Endodermal cell (in vitro differentiated cells): ENCODE results near the gene FGF21. TPM values are rescaled to one million over a fixed set of nuclear protein-coding genes. Genes with fewer than 3 reads are reported as not detected.

Experiments used
- DNase-seq: peaks from one replicate; pipeline ENCODE4 v3.0.0-alpha.2; 2017
- H3K27ac ChIP-seq: 2 replicates; pipeline ENCODE4 v1.5.1; 2013; ENCODE audit warnings: mild to moderate bottlenecking, low read depth, low read length, moderate library complexity
- H3K27me3 ChIP-seq: 2 replicates; pipeline ENCODE4 v1.6.1; 2013; ENCODE audit warnings: mild to moderate bottlenecking, low read length, moderate library complexity; ENCODE audit not compliant: insufficient read depth, control insufficient read depth, poor library complexity, severe bottlenecking
- H3K36me3 ChIP-seq: 2 replicates; pipeline ENCODE4 v1.7.0; 2013; ENCODE audit warnings: mild to moderate bottlenecking, low read length, moderate library complexity; ENCODE audit not compliant: control insufficient read depth, insufficient read depth
- H3K4me1 ChIP-seq: one replicate; pipeline ENCODE4 v1.7.0; 2013; ENCODE audit warnings: low read length; ENCODE audit not compliant: control insufficient read depth, insufficient read depth
- H3K4me3 ChIP-seq: 2 replicates; pipeline ENCODE4 v1.5.1; 2013; ENCODE audit warnings: mild to moderate bottlenecking, low read length, moderate library complexity
- H3K9ac ChIP-seq: 2 replicates; pipeline ENCODE4 v1.6.1; 2013; ENCODE audit warnings: mild to moderate bottlenecking, low read length, moderate library complexity; ENCODE audit not compliant: poor library complexity, severe bottlenecking; ENCODE audit errors: extremely low read depth
- H3K9me3 ChIP-seq: 2 replicates; pipeline ENCODE4 v1.6.1; 2013; ENCODE audit warnings: mild to moderate bottlenecking, low read length, moderate library complexity; ENCODE audit not compliant: control insufficient read depth
- H3K27ac Mint-ChIP-seq: 2 replicates; pipeline ENCODE4 v1.8.0; 2020; ENCODE audit warnings: mixed read lengths
- H3K27me3 Mint-ChIP-seq: 2 replicates; pipeline ENCODE4 v1.8.0; 2021; ENCODE audit warnings: mild to moderate bottlenecking, mixed read lengths; ENCODE audit not compliant: insufficient read depth
- H3K36me3 Mint-ChIP-seq: 2 replicates; pipeline ENCODE4 v1.8.0; 2020; ENCODE audit warnings: low read depth, mixed read lengths
- H3K4me1 Mint-ChIP-seq: 2 replicates; pipeline ENCODE4 v1.8.0; 2020; ENCODE audit warnings: mixed read lengths
- H3K4me3 Mint-ChIP-seq: 2 replicates; pipeline ENCODE4 v1.8.0; 2020; ENCODE audit warnings: mild to moderate bottlenecking, moderate library complexity, mixed read lengths
- H3K9me3 Mint-ChIP-seq: 2 replicates; pipeline ENCODE4 v1.8.0; 2020; ENCODE audit warnings: mild to moderate bottlenecking, mixed read lengths
- CTCF ChIP-seq: fragments of 200-600 bp; sonication (generic); conservative IDR thresholded peaks from 2 replicates; pipeline ENCODE4 v1.5.0; 2021; ENCODE audit warnings: antibody characterized with exemption, mild to moderate bottlenecking
- WGBS, 2 experiments: methylation state at CpG; one replicate each; pipeline versions ENCODE4 v1.1.5 to v1.1.7; 2013; ENCODE audit warnings: missing lambda C conversion rate in 2 of 2, mixed read lengths in 1 of 2; ENCODE audit not compliant: insufficient coverage in 1 of 2, insufficient read length in 1 of 2; 5-methylcytosine and 5-hydroxymethylcytosine counted together
- total RNA-seq, 2 donors: library from RNA; stranded (reverse); fragmentation: NEBNext Ultra II Directional in 1 of 2; extraction: Animal tissue kit (Norgen Biotek cat#: 25700) in 1 of 2; gene quantifications; 2 replicates in 1 of 2; 3 replicates in 1 of 2; pipeline ENCODE4 v1.2.1, GENCODE V29; 2021

The FGF21 gene
- total RNA-seq, 2 donors from 2014 or later = not detected

DNA sequence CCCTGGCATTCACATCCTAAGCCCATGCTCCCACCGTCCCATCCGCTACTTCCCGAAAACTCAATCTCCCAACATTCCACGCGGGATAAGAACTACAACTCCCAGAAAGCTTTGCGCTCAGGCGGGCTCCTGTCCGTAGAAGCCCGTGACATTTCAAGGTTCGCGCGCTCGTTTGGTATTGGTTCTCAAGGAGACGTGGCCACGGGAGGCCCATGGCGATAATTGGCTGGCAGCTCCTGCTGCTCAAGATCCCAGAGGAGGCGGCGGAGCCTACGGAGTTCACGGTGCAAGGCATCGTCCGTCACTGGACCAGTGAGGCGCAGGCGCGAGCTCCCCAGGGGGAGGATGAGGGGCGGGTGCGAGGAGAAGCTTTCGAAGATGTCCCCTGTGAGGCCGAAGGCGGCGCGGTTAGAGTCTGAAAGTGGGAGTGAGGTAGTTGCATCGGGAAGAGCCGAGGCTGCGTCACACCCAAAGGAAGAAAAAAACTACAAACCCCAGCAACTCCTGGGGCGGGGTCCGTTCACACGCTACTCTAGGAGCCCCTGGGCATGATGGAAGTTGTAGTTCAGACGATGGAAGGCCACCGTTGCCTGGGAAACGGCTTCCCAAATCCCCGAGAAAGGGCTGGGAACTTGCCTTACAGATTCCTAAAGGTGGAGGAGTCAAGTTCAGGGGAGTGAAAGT, 34.6 kb upstream of the FGF21 start:
- DNase-seq = peak; percentile 100
- H3K36me3 Mint-ChIP-seq = no peaks in the 10 kb centered on the region
- H3K27ac Mint-ChIP-seq = peak overlapping the region; percentile 99
- Histone ChIP-seq H3K4me3 (peak overlapping the region; percentile 88), H3K36me3 (no peaks in the 10 kb centered on the region), H3K9ac (peak overlapping the region; percentile 57), H3K4me1 (no peaks in the 10 kb centered on the region), H3K27ac (peak overlapping the region; percentile 81), H3K9me3 (no peaks in the 10 kb centered on the region), H3K27me3 (no peaks in the 10 kb centered on the region)
- H3K4me1 Mint-ChIP-seq = peaks cover 16% of the 10 kb centered on the region
- H3K4me3 Mint-ChIP-seq = peak overlapping the region; percentile 91
- TF ChIP-seq CTCF = no peak
- H3K27me3 Mint-ChIP-seq = no peaks in the 10 kb centered on the region
- 0 to 1% methylated on average over 24 to 42 of the region's 42 CpGs for WGBS, 2 experiments
- no peaks in the 10 kb centered on the region for H3K9me3 Mint-ChIP-seq

- Mint-ChIP-seq H3K4me3 (no peak overlapping the region), H3K9me3 (no peaks in the 10 kb centered on the region), H3K4me1 (peaks cover 12% of the 10 kb centered on the region), H3K27me3 (no peaks in the 10 kb centered on the region), H3K36me3 (peaks cover 3% of the 10 kb centered on the region), H3K27ac (no peak overlapping the region)
- Histone ChIP-seq H3K9ac (no peak overlapping the region), H3K9me3 (no peaks in the 10 kb centered on the region), H3K4me3 (no peak overlapping the region), H3K27me3 (no peaks in the 10 kb centered on the region), H3K4me1 (no peaks in the 10 kb centered on the region), H3K36me3 (no peaks in the 10 kb centered on the region), H3K27ac (no peak overlapping the region)
- no peak for DNase-seq
- TF ChIP-seq CTCF = no peak
- WGBS, 2 experiments = 92 to 97% methylated on average over 9 to 11 of the region's 11 CpGs
Observed at GRCh38 chr19:48722196-48722708, 33.1 kb upstream of the FGF21 start.

- H3K9me3 ChIP-seq = no peaks in the 10 kb centered on the region
- Mint-ChIP-seq H3K4me1 (peaks cover 1% of the 10 kb centered on the region), H3K36me3 (peaks cover 3% of the 10 kb centered on the region), H3K4me3 (no peak overlapping the region), H3K27ac (peak overlapping the region; percentile 7), H3K9me3 (no peaks in the 10 kb centered on the region), H3K27me3 (peaks cover 5% of the 10 kb centered on the region)
- no peak overlapping the region for H3K27ac ChIP-seq
- no peaks in the 10 kb centered on the region for H3K36me3 ChIP-seq
- H3K4me3 ChIP-seq = no peak overlapping the region
- H3K27me3 ChIP-seq = no peaks in the 10 kb centered on the region
- DNase-seq = peak; percentile 69
- 64 to 67% methylated on average over 9 to 11 of the region's 11 CpGs for WGBS, 2 experiments
- no peaks in the 10 kb centered on the region for H3K4me1 ChIP-seq
- no peak overlapping the region for H3K9ac ChIP-seq
- TF ChIP-seq CTCF = no peak
Observed at GRCh38 chr19:48724796-48725753, 30.2 kb upstream of the FGF21 start.
